ENCODE data around the gene AOPEP. TPM values are rescaled to one million over a fixed set of nuclear protein-coding genes. Genes with fewer than 3 reads are reported as not detected.

AOPEP gene
- total RNA-seq, 1 donor from 2014 or later, result 213 TPM

GRCh38 chr9:94867281-94867841 lies 140.9 kb downstream of the AOPEP start:
- DNase-seq (ENCODE audit: low read depth), result peak; percentile 74

- peak; percentile 88 for DNase-seq (ENCODE audit: low read depth)
Measured at GRCh38 chr9:94867842-94868312, 141.4 kb downstream of the AOPEP start.

GRCh38 chr9:94868464-94868863 lies 142.0 kb downstream of the AOPEP start:
- DNase-seq (ENCODE audit: low read depth), result no peak

- peak; percentile 85 for DNase-seq (ENCODE audit: low read depth)
Measured at GRCh38 chr9:94869415-94869843, 142.9 kb downstream of the AOPEP start.

GRCh38 chr9:94870465-94870792 lies 143.9 kb downstream of the AOPEP start:
- DNase-seq (ENCODE audit: low read depth), result no peak

- peak; percentile 99 for DNase-seq (ENCODE audit: low read depth)
Measured at GRCh38 chr9:94870793-94871558, 144.5 kb downstream of the AOPEP start.

- DNase-seq (ENCODE audit: low read depth), result no peak
Measured at GRCh38 chr9:94872083-94872833, 145.8 kb downstream of the AOPEP start.

- peak; percentile 46 for DNase-seq (ENCODE audit: low read depth)
Measured at GRCh38 chr9:94872891-94873511, 146.5 kb downstream of the AOPEP start.

- peak; percentile 75 for DNase-seq (ENCODE audit: low read depth)
Measured at GRCh38 chr9:94874316-94874715, 147.8 kb downstream of the AOPEP start.

GRCh38 chr9:94875300-94876020 lies 149.0 kb downstream of the AOPEP start:
- DNase-seq (ENCODE audit: low read depth), result no peak

- DNase-seq (ENCODE audit: low read depth), result peak; percentile 81
Measured at GRCh38 chr9:94878804-94879203, 152.3 kb downstream of the AOPEP start.

GRCh38 chr9:94879230-94879629 lies 152.7 kb downstream of the AOPEP start:
- no peak for DNase-seq (ENCODE audit: low read depth)

- no peak for DNase-seq (ENCODE audit: low read depth)
Measured at GRCh38 chr9:94881023-94881422, 154.5 kb downstream of the AOPEP start.

GRCh38 chr9:94881454-94881853 lies 155.0 kb downstream of the AOPEP start:
- no peak for DNase-seq (ENCODE audit: low read depth)

GRCh38 chr9:94881940-94882339 lies 155.4 kb downstream of the AOPEP start:
- no peak for DNase-seq (ENCODE audit: low read depth)

GRCh38 chr9:94882966-94883641 lies 156.6 kb downstream of the AOPEP start:
- peak; percentile 54 for DNase-seq (ENCODE audit: low read depth)

GRCh38 chr9:94885854-94886447 lies 159.5 kb downstream of the AOPEP start:
- no peak for DNase-seq (ENCODE audit: low read depth)

GRCh38 chr9:94887721-94888120 lies 161.2 kb downstream of the AOPEP start:
- no peak for DNase-seq (ENCODE audit: low read depth)

GRCh38 chr9:94888775-94889174 lies 162.3 kb downstream of the AOPEP start:
- DNase-seq (ENCODE audit: low read depth), result no peak

- DNase-seq (ENCODE audit: low read depth), result no peak
Measured at GRCh38 chr9:94889628-94890027, 163.1 kb downstream of the AOPEP start.
